Smooth muscle cell (in vitro differentiated cells): ENCODE results near the gene KCNJ11. TPM values are rescaled to one million over a fixed set of nuclear protein-coding genes. Genes with fewer than 3 reads are reported as not detected.

Source experiments
- DNase-seq: peaks from one replicate; lab custom pipeline; 2025; ENCODE audit not compliant: unreplicated experiment; lab: John Stamatoyannopoulos, UW
- H2AFZ ChIP-seq: fragments of 200-600 bp; sonication (generic); 2 replicates; pipeline ENCODE4 v1.6.0; 2016; ENCODE audit warnings: antibody characterized with exemption, low read depth, mild to moderate bottlenecking
- H3F3A ChIP-seq: fragments of 200-600 bp; sonication (generic); 2 replicates; pipeline ENCODE4 v1.6.0; 2017; ENCODE audit warnings: antibody characterized with exemption, low read depth
- H3K27ac ChIP-seq: fragments of 200-600 bp; sonication (generic); 2 replicates; pipeline ENCODE4 v1.5.1; 2016; ENCODE audit warnings: low read depth, mild to moderate bottlenecking
- H3K27me3 ChIP-seq: fragments of 200-600 bp; sonication (generic); 2 replicates; pipeline ENCODE4 v1.6.1; 2016; ENCODE audit warnings: low read depth, mild to moderate bottlenecking
- H3K36me3 ChIP-seq: fragments of 200-600 bp; sonication (generic); 2 replicates; pipeline ENCODE4 v1.5.1; 2016; ENCODE audit warnings: low read depth
- H3K4me1 ChIP-seq: fragments of 200-600 bp; sonication (generic); 2 replicates; pipeline ENCODE4 v1.5.1; 2016; ENCODE audit warnings: low read depth
- H3K4me2 ChIP-seq: fragments of 200-600 bp; sonication (generic); 2 replicates; pipeline ENCODE4 v1.6.0; 2016; ENCODE audit warnings: mild to moderate bottlenecking
- H3K4me3 ChIP-seq: fragments of 200-600 bp; sonication (generic); 2 replicates; pipeline ENCODE4 v1.5.1; 2016; ENCODE audit warnings: mild to moderate bottlenecking
- H3K79me2 ChIP-seq: fragments of 200-600 bp; sonication (generic); 2 replicates; pipeline ENCODE4 v1.6.0; 2016; ENCODE audit warnings: low read depth, mild to moderate bottlenecking
- H3K9ac ChIP-seq: fragments of 200-600 bp; sonication (generic); 2 replicates; pipeline ENCODE4 v1.6.0; 2016; ENCODE audit warnings: low read depth
- H3K9me3 ChIP-seq: fragments of 200-600 bp; sonication (generic); replicated peaks from 2 replicates; pipeline ENCODE4 v1.5.1; 2016; ENCODE audit warnings: low read depth
- H4K20me1 ChIP-seq: fragments of 200-600 bp; sonication (generic); 2 replicates; pipeline ENCODE4 v1.6.0; 2016; ENCODE audit warnings: low read depth
- WGBS: methylation state at CpG from one replicate; pipeline ENCODE4 v1.1.7; 2016; ENCODE audit warnings: low lambda C conversion rate; 5-methylcytosine and 5-hydroxymethylcytosine counted together
- polyA plus RNA-seq: library from polyadenylated mRNA; unstranded; fragments of >200 nt; fragmentation: Nextera tagmentation; extraction: Ambion mirVana; gene quantifications from 2 replicates; pipeline ENCODE4 v1.2.1, GENCODE V29; 2016
- total RNA-seq: library from RNA; depleted of rRNA; stranded (reverse); fragments of >200 nt; gene quantifications from 2 replicates; pipeline ENCODE4 v1.2.3, GENCODE V29; 2014
- TF ChIP-seq, protein P1 (sequence below): fragments of 200-600 bp; sonication (generic); IDR thresholded peaks from 2 replicates; pipeline ENCODE4 v1.5.1; 2017; ENCODE audit warnings: borderline replicate concordance, mild to moderate bottlenecking, antibody characterized with exemption; ENCODE audit not compliant: insufficient read depth, poor library complexity, severe bottlenecking

Gene KCNJ11
- total and polyA plus RNA-seq, 2 experiments from 2014 or later, result not detected

DNA sequence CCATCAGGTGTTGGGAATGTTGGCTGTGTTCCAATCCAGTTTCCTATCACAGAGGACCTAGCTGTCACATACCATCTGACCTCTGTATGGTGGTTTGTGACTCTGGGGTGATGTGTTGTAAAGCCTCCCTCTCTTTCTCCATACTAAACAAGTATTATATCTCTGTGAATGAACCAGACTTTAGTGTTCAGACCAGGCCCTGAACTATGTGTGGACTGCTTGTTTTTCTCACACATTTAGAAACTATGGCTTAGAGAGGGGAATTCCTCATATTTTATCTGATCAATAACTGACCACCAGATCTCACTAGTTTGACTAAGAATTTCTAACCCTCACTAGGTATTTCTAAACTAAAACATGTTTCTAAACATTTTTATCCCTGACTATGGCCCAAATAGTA lies 19.4 kb downstream of the KCNJ11 start:
- Histone ChIP-seq H3K27ac (no peak overlapping the region), H3K4me3 (no peak overlapping the region), H3K36me3 (peaks cover 35% of the 10 kb centered on the region), H3K9me3 (peaks cover 3% of the 10 kb centered on the region), H4K20me1 (no peaks in the 10 kb centered on the region), H2AFZ (no peak overlapping the region), H3F3A (no peaks in the 10 kb centered on the region), H3K9ac (no peak overlapping the region), H3K79me2 (no peaks in the 10 kb centered on the region), H3K4me2 (no peak overlapping the region), H3K4me1 (no peaks in the 10 kb centered on the region), H3K27me3 (no peaks in the 10 kb centered on the region)
- TF ChIP-seq, protein P1, sequence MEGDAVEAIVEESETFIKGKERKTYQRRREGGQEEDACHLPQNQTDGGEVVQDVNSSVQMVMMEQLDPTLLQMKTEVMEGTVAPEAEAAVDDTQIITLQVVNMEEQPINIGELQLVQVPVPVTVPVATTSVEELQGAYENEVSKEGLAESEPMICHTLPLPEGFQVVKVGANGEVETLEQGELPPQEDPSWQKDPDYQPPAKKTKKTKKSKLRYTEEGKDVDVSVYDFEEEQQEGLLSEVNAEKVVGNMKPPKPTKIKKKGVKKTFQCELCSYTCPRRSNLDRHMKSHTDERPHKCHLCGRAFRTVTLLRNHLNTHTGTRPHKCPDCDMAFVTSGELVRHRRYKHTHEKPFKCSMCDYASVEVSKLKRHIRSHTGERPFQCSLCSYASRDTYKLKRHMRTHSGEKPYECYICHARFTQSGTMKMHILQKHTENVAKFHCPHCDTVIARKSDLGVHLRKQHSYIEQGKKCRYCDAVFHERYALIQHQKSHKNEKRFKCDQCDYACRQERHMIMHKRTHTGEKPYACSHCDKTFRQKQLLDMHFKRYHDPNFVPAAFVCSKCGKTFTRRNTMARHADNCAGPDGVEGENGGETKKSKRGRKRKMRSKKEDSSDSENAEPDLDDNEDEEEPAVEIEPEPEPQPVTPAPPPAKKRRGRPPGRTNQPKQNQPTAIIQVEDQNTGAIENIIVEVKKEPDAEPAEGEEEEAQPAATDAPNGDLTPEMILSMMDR, result no peak
- DNase-seq, result no peak

DNA sequence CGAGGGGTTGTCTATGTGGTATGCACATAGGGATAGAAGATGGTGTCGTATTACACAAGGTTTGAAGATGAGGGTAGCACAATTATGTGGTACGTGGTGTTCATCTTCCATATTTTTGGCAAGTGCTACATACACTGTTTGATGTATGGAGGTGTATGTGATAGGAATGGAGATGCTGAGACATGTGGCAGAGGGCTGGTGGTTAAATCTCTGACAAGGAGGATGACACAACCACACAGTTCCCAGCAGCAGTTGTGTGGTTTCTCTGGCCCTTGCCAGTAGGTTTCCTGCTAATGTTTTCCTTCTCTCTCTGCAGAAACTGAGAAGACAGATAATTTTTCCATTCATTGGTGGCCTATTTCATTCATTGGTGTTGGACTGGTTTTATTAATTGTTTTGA lies 19.9 kb downstream of the KCNJ11 start:
- H2AFZ ChIP-seq, result no peak overlapping the region
- no peaks in the 10 kb centered on the region for H3K79me2 ChIP-seq
- no peak overlapping the region for H3K9ac ChIP-seq
- H4K20me1 ChIP-seq, result no peaks in the 10 kb centered on the region
- no peak for DNase-seq
- H3K27me3 ChIP-seq, result no peaks in the 10 kb centered on the region
- no peaks in the 10 kb centered on the region for H3F3A ChIP-seq
- H3K27ac ChIP-seq, result no peak overlapping the region
- TF ChIP-seq, protein P1, result no peak
- 91% methylated on average over 3 of the region's 3 CpGs for WGBS
- no peak overlapping the region for H3K4me2 ChIP-seq
- no peak overlapping the region for H3K4me3 ChIP-seq
- H3K9me3 ChIP-seq, result peaks cover 3% of the 10 kb centered on the region
- peaks cover 35% of the 10 kb centered on the region for H3K36me3 ChIP-seq
- H3K4me1 ChIP-seq, result no peaks in the 10 kb centered on the region

DNA sequence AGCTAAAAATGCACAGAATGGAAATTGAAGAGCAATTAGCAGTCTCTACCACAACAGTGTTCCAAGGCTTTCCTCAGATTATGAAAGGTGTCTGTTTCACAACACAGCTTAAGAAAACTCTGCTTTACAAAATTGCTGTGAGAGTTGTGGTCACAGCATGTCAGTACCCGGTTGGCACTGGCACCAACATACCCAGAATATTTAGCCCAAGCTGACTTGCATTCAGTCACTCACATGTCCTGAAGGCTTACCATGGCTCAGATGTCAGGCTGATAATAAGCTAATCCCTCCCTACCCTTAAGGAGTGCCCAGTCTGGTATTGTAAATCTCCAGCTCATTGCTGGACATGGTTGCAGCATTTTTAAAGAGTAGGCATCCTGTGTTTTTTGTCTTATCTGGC lies 22.0 kb downstream of the KCNJ11 start:
- no peak for DNase-seq
- WGBS, result 96% methylated on average over 1 of the region's 1 CpG

DNA sequence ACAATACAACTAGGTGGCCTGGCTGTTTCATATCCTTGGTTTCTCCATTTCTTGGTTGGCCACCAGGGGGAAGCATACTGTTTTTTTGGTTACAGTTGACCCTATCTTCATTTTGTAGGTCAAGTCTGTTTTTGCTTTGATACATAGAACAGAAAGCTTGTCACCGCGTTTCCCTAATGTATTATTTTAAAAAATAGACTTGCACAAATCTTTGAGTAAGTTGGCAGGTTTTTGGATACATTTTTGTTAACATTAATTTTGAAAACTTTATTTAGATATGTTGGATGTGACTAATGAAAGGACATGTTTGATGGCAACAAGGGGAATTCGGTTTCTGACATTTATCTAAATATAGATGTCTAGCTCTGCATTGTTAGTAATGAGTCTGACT lies 33.9 kb downstream of the KCNJ11 start:
- Histone ChIP-seq H3K4me3 (peak overlapping the region; percentile 70), H3K4me1 (peaks cover 15% of the 10 kb centered on the region), H3F3A (peaks cover 19% of the 10 kb centered on the region), H3K9me3 (no peaks in the 10 kb centered on the region), H3K27ac (no peak overlapping the region), H4K20me1 (no peaks in the 10 kb centered on the region), H3K4me2 (peak overlapping the region; percentile 89), H2AFZ (no peak overlapping the region), H3K27me3 (peaks cover 7% of the 10 kb centered on the region), H3K9ac (no peak overlapping the region), H3K36me3 (no peaks in the 10 kb centered on the region), H3K79me2 (no peaks in the 10 kb centered on the region)
- TF ChIP-seq, protein P1, result peak; percentile 59
- DNase-seq, result no peak
- 56% methylated on average over 3 of the region's 3 CpGs for WGBS

More for the DNA sequence above, 22.0 kb downstream of the KCNJ11 start:
- no peaks in the 10 kb centered on the region for H3K79me2 ChIP-seq
- H4K20me1 ChIP-seq, result no peaks in the 10 kb centered on the region
- no peaks in the 10 kb centered on the region for H3K4me1 ChIP-seq
- no peak overlapping the region for H3K4me3 ChIP-seq
- H3K36me3 ChIP-seq, result peaks cover 23% of the 10 kb centered on the region
- no peak overlapping the region for H2AFZ ChIP-seq
- H3K9me3 ChIP-seq, result no peaks in the 10 kb centered on the region
- H3F3A ChIP-seq, result no peaks in the 10 kb centered on the region
- H3K9ac ChIP-seq, result no peak overlapping the region
- H3K27me3 ChIP-seq, result no peaks in the 10 kb centered on the region
- TF ChIP-seq, protein P1, result no peak
- H3K27ac ChIP-seq, result no peak overlapping the region
- no peak overlapping the region for H3K4me2 ChIP-seq
